Measurements from ENCODE around the gene CSKMT. TPM values are rescaled to one million over a fixed set of nuclear protein-coding genes. Genes with fewer than 3 reads are reported as not detected.
A peak's percentile ranks its signal among the peaks of the same experiment; 100 is the strongest.

CSKMT gene
- total RNA-seq, 1 experiment from 2014 or later: 40.1 TPM

DNA sequence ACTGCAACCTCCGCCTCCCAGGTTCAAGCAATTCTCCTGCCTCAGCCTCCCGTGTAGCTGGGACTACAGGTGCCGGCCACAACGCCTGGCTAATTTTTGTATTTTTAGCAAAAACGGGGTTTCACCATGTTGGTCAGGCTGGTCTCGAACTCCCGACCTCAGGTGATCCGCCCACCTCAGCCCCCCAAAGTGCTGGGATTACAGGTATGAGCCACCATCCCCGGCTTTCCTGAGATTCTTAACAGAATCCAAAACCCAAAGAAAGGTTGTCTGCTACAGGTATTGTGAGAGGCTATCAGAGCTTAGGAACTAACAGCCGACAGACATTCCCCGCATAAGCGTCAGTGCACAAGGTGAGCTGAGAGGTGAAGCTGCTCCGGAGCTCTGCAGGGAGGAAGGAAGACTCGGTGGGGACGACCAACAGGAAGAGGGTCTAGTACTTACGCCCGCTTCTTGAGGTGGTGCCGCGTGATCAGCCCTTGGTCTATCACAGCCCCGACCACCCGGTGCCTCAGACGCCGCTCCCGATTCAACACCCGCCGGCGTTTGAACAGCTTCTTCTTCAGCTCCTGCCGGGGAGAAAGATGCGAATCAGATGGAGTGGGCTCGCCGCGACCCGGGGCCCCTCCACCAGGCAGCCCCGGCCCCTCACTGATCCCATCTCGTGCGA, 572 bp upstream of the CSKMT start:
- no peaks in the 10 kb centered on the region for H3K9me3 Mint-ChIP-seq (ENCODE audit: unreplicated experiment)
- TF ChIP-seq, protein P1, sequence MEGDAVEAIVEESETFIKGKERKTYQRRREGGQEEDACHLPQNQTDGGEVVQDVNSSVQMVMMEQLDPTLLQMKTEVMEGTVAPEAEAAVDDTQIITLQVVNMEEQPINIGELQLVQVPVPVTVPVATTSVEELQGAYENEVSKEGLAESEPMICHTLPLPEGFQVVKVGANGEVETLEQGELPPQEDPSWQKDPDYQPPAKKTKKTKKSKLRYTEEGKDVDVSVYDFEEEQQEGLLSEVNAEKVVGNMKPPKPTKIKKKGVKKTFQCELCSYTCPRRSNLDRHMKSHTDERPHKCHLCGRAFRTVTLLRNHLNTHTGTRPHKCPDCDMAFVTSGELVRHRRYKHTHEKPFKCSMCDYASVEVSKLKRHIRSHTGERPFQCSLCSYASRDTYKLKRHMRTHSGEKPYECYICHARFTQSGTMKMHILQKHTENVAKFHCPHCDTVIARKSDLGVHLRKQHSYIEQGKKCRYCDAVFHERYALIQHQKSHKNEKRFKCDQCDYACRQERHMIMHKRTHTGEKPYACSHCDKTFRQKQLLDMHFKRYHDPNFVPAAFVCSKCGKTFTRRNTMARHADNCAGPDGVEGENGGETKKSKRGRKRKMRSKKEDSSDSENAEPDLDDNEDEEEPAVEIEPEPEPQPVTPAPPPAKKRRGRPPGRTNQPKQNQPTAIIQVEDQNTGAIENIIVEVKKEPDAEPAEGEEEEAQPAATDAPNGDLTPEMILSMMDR (IDR thresholded peaks at IDR 0.05; ENCODE audit: insufficient read depth in 1 of 2, low read depth in 1 of 2, low read length in 1 of 2, severe bottlenecking in 1 of 2, unreplicated experiment in 1 of 2): no peak
- peaks cover 7% of the 10 kb centered on the region for H3K36me3 ChIP-seq (ENCODE audit: control insufficient read depth, insufficient read depth, low read length)
- DNase-seq: peak; percentile 71 to 75
- H3K36me3 Mint-ChIP-seq (ENCODE audit: insufficient read depth, unreplicated experiment): peaks cover 78% of the 10 kb centered on the region
- no peaks in the 10 kb centered on the region for H3K9me3 ChIP-seq
- no peaks in the 10 kb centered on the region for H3K27me3 ChIP-seq (replicated peaks; ENCODE audit: control insufficient read depth, insufficient read depth, low read length)
- peaks cover 9% of the 10 kb centered on the region for H3K4me1 ChIP-seq
- peak overlapping the region; percentile 99 for H3K4me3 Mint-ChIP-seq (ENCODE audit: unreplicated experiment)
- peak overlapping the region; percentile 50 for H3K4me3 ChIP-seq (ENCODE audit: low read depth, low read length)
- H3K27ac Mint-ChIP-seq (ENCODE audit: unreplicated experiment): peak overlapping the region; percentile 97
- CTCF ChIA-PET: interaction anchor here (0.8 to 2.1 kb wide), 11 partner anchors 11 to 122 kb away, joined by 3 to 12 read pairs (median 5); partner anchors contain the start of genes B3GAT3, EEF1G, INTS5 and TAF6L
- POLR2A ChIA-PET: interaction anchor here (0.6 to 2.1 kb wide), 32 partner anchors 8 to 238 kb away, joined by 3 to 56 read pairs (median 6); partner anchors contain the start of genes B3GAT3, EEF1G, GANAB and HNRNPUL2
- TSS peak; percentile 53 for BruUV-seq (replicated peaks)
- intact Hi-C loops (cut with micrococcal nuclease; ENCODE audit: unreplicated experiment): loop anchor here (1.0 to 2.0 kb wide), 3 partner anchors 11 to 42 kb away; partner anchors contain the start of genes GANAB and INTS5
- H3K27me3 Mint-ChIP-seq (ENCODE audit: insufficient read depth, unreplicated experiment): no peaks in the 10 kb centered on the region
- H3K4me1 Mint-ChIP-seq (ENCODE audit: low read depth, unreplicated experiment): peaks cover 4% of the 10 kb centered on the region

DNA sequence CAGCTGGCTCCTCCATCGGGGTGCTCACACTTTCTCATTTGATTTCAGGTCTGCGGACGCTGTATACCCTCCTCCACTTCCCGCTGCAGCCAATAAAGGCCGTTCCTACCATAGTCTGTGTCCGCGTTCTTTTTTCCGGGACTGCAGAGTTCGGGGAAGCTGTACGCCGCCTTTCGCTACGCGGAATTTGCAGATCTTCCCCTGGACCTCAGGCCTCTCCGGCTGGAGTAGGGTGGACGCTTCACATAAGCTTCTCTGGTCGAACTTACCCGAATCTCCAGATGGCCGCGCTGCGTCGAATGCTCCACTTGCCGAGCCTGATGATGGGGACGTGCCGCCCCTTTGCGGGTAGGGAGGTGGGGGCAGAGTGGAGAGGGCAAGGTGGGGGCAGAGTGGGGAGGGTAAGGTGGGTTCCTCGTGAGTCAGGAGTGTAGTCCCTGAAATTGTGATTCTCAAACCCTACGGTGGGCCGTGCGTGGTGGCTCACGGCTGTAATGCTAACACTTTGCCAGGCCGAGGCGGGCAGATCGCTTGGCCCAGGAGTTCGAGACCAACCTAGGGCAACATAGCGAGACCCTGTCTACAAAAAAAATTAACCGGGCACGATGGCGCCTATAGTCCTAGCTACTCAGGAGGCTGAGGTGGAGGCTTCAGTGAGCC, 617 bp downstream of the CSKMT start:
- CTCF ChIA-PET: interaction anchor here (1.1 to 2.1 kb wide), 8 partner anchors 13 to 121 kb away, joined by 3 to 12 read pairs (median 6); partner anchors contain the start of genes B3GAT3, EEF1G, INTS5 and TUT1
- H3K4me1 Mint-ChIP-seq (ENCODE audit: low read depth, unreplicated experiment): peaks cover 5% of the 10 kb centered on the region
- TF ChIP-seq, protein P1 (IDR thresholded peaks at IDR 0.05; ENCODE audit: insufficient read depth in 1 of 2, low read depth in 1 of 2, low read length in 1 of 2, severe bottlenecking in 1 of 2, unreplicated experiment in 1 of 2): no peak
- Histone ChIP-seq H3K9me3 (no peaks in the 10 kb centered on the region), H3K4me3 (ENCODE audit: low read depth, low read length) (peak overlapping the region; percentile 50), H3K27me3 (replicated peaks; ENCODE audit: control insufficient read depth, insufficient read depth, low read length) (no peaks in the 10 kb centered on the region), H3K4me1 (peaks cover 21% of the 10 kb centered on the region), H3K36me3 (ENCODE audit: control insufficient read depth, insufficient read depth, low read length) (peaks cover 7% of the 10 kb centered on the region)
- H3K9me3 Mint-ChIP-seq (ENCODE audit: unreplicated experiment): no peaks in the 10 kb centered on the region
- intact Hi-C loops (cut with micrococcal nuclease; ENCODE audit: unreplicated experiment): loop anchor here (2.0 kb wide), 2 partner anchors 19 to 43 kb away; partner anchors contain the start of gene GANAB
- POLR2A ChIA-PET: interaction anchor here (0.5 to 2.1 kb wide), 32 partner anchors 9 to 1639 kb away, joined by 3 to 56 read pairs (median 8); partner anchors contain the start of genes AHNAK, B3GAT3, EEF1G and ESRRA
- H3K36me3 Mint-ChIP-seq (ENCODE audit: insufficient read depth, unreplicated experiment): peaks cover 79% of the 10 kb centered on the region
- no peaks in the 10 kb centered on the region for H3K27me3 Mint-ChIP-seq (ENCODE audit: insufficient read depth, unreplicated experiment)
- H3K4me3 Mint-ChIP-seq (ENCODE audit: unreplicated experiment): peak overlapping the region; percentile 99
- BruUV-seq (replicated peaks): no TSS peak
- DNase-seq: peak in 1 of 2 experiments; percentile 54
- H3K27ac Mint-ChIP-seq (ENCODE audit: unreplicated experiment): peak overlapping the region; percentile 97

Measured in Caco-2 (cell line).